Measurements from ENCODE around the gene UBTD2.

Gene UBTD2

DNA sequence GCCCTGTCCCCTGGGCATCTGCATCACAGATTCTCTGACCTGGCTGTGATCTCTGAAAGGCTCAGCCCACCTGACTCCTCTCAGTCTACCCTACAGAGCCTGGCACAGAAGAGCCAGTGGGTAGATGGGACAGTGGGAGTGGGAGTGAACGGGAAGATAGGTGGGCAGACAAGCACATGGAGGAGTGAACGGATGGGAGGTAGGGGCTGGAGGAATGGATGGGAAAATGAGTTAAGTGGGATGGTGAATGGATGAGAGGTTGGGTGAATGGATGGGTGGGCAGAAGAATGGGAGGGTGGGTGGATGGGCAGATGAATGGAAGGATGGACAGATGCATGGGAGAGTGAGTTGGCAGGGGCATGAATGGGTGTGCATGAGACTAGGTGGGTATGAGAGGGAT lies 114.3 kb downstream of the UBTD2 start (continued):
- peak; percentile 99 for TF ChIP-seq ZFHX2 (tag by site-specific recombination; conservative IDR thresholded peaks at IDR 0.05)

DNA sequence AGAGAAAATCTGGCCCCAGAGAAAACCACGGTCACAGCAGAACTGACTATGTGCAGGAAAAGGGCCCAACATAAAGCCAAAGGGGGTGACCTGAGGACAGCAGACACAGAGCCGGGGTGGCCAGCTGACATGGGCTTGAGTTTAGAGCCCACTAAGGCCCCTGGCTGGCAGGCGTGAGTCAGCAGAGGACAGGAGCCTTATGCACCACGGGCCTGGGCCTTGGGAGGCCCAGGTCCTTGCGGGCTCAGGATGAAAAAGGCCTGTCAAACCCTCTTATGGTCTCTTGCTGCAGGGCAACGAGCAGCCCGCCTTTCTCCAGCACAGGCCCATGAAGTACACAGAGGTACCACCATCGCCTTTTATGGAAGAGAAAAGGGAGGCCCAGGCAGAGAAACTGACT lies 115.3 kb downstream of the UBTD2 start:
- POLR2A ChIA-PET, result no interaction called here
- CTCF ChIA-PET, result interaction anchor here (1.4 kb wide), 1 partner anchor 16 kb away, joined by 4 read pairs; no protein-coding TSS in a partner anchor
- Histone ChIP-seq H3K36me3 (ENCODE audit: control insufficient read depth in 2 of 2, insufficient read depth in 1 of 2, low read length in 2 of 2) (no peaks in the 10 kb centered on the region), H3K27ac (ENCODE audit: extremely low read depth, low read depth, low read length) (no peak overlapping the region), H3K4me3 (ENCODE audit: low read depth, low read length) (no peak overlapping the region), H3K4me1 (ENCODE audit: control insufficient read depth, insufficient read depth, low read length) (no peaks in the 10 kb centered on the region), H3K9me3 (ENCODE audit: control insufficient read depth, insufficient read depth, low read depth, low read length) (no peaks in the 10 kb centered on the region)
- TF ChIP-seq OSR2 (tag by site-specific recombination; IDR thresholded peaks at IDR 0.05), result no peak
- TF ChIP-seq GLIS1 (tag by site-specific recombination; IDR thresholded peaks at IDR 0.05), result no peak
- TF ChIP-seq, protein P1, sequence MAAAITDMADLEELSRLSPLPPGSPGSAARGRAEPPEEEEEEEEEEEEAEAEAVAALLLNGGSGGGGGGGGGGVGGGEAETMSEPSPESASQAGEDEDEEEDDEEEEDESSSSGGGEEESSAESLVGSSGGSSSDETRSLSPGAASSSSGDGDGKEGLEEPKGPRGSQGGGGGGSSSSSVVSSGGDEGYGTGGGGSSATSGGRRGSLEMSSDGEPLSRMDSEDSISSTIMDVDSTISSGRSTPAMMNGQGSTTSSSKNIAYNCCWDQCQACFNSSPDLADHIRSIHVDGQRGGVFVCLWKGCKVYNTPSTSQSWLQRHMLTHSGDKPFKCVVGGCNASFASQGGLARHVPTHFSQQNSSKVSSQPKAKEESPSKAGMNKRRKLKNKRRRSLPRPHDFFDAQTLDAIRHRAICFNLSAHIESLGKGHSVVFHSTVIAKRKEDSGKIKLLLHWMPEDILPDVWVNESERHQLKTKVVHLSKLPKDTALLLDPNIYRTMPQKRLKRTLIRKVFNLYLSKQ (tag by site-specific recombination; IDR thresholded peaks at IDR 0.05; ENCODE audit: borderline replicate concordance), result no peak
- TF ChIP-seq ZNF76 (tag by site-specific recombination; IDR thresholded peaks at IDR 0.05; ENCODE audit: borderline replicate concordance, low read depth), result no peak
- no peak for TF ChIP-seq MZF1 (tag by site-specific recombination; IDR thresholded peaks at IDR 0.05; ENCODE audit: borderline replicate concordance)

DNA sequence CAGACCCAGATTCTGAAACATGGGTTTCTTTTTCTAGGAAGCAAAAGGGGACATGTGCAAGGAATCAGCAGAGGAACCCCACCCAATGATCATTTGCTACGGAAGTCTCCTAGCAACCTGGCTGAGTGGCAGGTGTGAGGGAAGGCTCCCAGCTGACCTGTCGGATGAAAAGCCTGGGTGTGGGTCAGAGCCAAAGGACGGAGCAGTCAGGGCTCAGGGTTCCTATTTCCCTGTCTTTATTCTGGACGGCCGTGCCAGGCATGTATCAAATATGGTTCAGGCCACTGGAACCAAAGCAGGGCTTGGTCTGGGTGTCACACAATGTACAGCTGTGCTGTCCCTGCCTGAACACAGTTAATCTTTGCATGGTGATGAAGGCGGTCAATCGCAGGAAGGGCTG lies 115.7 kb downstream of the UBTD2 start:
- H3K36me3 ChIP-seq (ENCODE audit: control insufficient read depth in 2 of 2, insufficient read depth in 1 of 2, low read length in 2 of 2), result no peaks in the 10 kb centered on the region
- POLR2A ChIA-PET, result no interaction called here
- no peaks in the 10 kb centered on the region for H3K4me1 ChIP-seq (ENCODE audit: control insufficient read depth, insufficient read depth, low read length)
- H3K27ac ChIP-seq (ENCODE audit: extremely low read depth, low read depth, low read length), result no peak overlapping the region
- TF ChIP-seq, protein P2, sequence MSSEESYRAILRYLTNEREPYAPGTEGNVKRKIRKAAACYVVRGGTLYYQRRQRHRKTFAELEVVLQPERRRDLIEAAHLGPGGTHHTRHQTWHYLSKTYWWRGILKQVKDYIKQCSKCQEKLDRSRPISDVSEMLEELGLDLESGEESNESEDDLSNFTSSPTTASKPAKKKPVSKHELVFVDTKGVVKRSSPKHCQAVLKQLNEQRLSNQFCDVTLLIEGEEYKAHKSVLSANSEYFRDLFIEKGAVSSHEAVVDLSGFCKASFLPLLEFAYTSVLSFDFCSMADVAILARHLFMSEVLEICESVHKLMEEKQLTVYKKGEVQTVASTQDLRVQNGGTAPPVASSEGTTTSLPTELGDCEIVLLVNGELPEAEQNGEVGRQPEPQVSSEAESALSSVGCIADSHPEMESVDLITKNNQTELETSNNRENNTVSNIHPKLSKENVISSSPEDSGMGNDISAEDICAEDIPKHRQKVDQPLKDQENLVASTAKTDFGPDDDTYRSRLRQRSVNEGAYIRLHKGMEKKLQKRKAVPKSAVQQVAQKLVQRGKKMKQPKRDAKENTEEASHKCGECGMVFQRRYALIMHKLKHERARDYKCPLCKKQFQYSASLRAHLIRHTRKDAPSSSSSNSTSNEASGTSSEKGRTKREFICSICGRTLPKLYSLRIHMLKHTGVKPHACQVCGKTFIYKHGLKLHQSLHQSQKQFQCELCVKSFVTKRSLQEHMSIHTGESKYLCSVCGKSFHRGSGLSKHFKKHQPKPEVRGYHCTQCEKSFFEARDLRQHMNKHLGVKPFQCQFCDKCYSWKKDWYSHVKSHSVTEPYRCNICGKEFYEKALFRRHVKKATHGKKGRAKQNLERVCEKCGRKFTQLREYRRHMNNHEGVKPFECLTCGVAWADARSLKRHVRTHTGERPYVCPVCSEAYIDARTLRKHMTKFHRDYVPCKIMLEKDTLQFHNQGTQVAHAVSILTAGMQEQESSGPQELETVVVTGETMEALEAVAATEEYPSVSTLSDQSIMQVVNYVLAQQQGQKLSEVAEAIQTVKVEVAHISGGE (tag by site-specific recombination; conservative IDR thresholded peaks at IDR 0.05; ENCODE audit: low read depth), result no peak
- TF ChIP-seq SP3 (tag by site-specific recombination; IDR thresholded peaks at IDR 0.05), result no peak
- TF ChIP-seq SCRT1 (tag by site-specific recombination; IDR thresholded peaks at IDR 0.05; ENCODE audit: borderline replicate concordance), result no peak
- TF ChIP-seq, protein P3, sequence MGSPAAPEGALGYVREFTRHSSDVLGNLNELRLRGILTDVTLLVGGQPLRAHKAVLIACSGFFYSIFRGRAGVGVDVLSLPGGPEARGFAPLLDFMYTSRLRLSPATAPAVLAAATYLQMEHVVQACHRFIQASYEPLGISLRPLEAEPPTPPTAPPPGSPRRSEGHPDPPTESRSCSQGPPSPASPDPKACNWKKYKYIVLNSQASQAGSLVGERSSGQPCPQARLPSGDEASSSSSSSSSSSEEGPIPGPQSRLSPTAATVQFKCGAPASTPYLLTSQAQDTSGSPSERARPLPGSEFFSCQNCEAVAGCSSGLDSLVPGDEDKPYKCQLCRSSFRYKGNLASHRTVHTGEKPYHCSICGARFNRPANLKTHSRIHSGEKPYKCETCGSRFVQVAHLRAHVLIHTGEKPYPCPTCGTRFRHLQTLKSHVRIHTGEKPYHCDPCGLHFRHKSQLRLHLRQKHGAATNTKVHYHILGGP (tag by site-specific recombination; IDR thresholded peaks at IDR 0.05), result no peak
- TF ChIP-seq, protein P4, sequence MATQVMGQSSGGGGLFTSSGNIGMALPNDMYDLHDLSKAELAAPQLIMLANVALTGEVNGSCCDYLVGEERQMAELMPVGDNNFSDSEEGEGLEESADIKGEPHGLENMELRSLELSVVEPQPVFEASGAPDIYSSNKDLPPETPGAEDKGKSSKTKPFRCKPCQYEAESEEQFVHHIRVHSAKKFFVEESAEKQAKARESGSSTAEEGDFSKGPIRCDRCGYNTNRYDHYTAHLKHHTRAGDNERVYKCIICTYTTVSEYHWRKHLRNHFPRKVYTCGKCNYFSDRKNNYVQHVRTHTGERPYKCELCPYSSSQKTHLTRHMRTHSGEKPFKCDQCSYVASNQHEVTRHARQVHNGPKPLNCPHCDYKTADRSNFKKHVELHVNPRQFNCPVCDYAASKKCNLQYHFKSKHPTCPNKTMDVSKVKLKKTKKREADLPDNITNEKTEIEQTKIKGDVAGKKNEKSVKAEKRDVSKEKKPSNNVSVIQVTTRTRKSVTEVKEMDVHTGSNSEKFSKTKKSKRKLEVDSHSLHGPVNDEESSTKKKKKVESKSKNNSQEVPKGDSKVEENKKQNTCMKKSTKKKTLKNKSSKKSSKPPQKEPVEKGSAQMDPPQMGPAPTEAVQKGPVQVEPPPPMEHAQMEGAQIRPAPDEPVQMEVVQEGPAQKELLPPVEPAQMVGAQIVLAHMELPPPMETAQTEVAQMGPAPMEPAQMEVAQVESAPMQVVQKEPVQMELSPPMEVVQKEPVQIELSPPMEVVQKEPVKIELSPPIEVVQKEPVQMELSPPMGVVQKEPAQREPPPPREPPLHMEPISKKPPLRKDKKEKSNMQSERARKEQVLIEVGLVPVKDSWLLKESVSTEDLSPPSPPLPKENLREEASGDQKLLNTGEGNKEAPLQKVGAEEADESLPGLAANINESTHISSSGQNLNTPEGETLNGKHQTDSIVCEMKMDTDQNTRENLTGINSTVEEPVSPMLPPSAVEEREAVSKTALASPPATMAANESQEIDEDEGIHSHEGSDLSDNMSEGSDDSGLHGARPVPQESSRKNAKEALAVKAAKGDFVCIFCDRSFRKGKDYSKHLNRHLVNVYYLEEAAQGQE (tag by site-specific recombination; IDR thresholded peaks at IDR 0.05), result no peak
- no peak for TF ChIP-seq ZNF660 (tag by site-specific recombination; IDR thresholded peaks at IDR 0.05)
- no peak overlapping the region for H3K4me3 ChIP-seq (ENCODE audit: low read depth, low read length)
- H3K9me3 ChIP-seq (ENCODE audit: control insufficient read depth, insufficient read depth, low read depth, low read length), result no peaks in the 10 kb centered on the region
- CTCF ChIA-PET, result interaction anchor here (0.6 to 1.4 kb wide), 2 partner anchors 16 to 128 kb away, joined by 3 to 4 read pairs; no protein-coding TSS in a partner anchor
